ENCODE data around the gene LGALS9. TPM values are rescaled to one million over a fixed set of nuclear protein-coding genes. Genes with fewer than 3 reads are reported as not detected.

LGALS9 gene
- total RNA-seq (10 to 100 TPM in 5 of 7 donors, 1 to 10 TPM in 2; 9.0 to 38.3 (median 16.6) TPM), polyA plus RNA-seq (10 to 100 TPM; 23.3 to 62.8 TPM)
- long read RNA-seq, donor 1, transcript LGALS9-201 (10 exons, 3,018 nt): major isoform, 10 of 16 reads
- long read RNA-seq, donor 1, partial matches to known transcripts: 1 of 16 reads
- long read RNA-seq, donor 1, other reads (novel, unspliced or antisense): 3 of 16 reads
- long read RNA-seq, donor 2, partial matches to known transcripts: 0 of 2 reads
- long read RNA-seq, donor 2, other reads (novel, unspliced or antisense): 0 of 2 reads
- long read RNA-seq, donor 3, transcript LGALS9-201 (10 exons, 3,018 nt): major isoform, 12 of 18 reads
- long read RNA-seq, donor 3, partial matches to known transcripts: 0 of 18 reads
- long read RNA-seq, donor 3, other reads (novel, unspliced or antisense): 1 of 18 reads

GRCh38 chr17:27630607-27631410, at the start of gene LGALS9:
Gene LGALS9, plus strand, starts transcription at chr17:27631188. Its CDS starts 78 bp downstream, at chr17:27631266.
- peaks cover 18% of the 10 kb centered on the region for H3K4me1 ChIP-seq (ENCODE audit: insufficient read depth)
- no peak for TF ChIP-seq EP300 (IDR thresholded peaks at IDR 0.05)
- TF ChIP-seq POLR2A (IDR thresholded peaks at IDR 0.05): no peak
- no peak for TF ChIP-seq CTCF (IDR thresholded peaks at IDR 0.05)
- H3K27me3 ChIP-seq: no peaks in the 10 kb centered on the region
- DNase-seq: no peak
- intact Hi-C loops (cut with DNase I): no loop called here
- no peaks in the 10 kb centered on the region for H3K36me3 ChIP-seq
- 42 to 54% (median 44%) methylated on average over 10 of the region's 10 CpGs for WGBS, 3 donors
- H3K27ac ChIP-seq: no peak within 1 kb of the TSS
- H3K9me3 ChIP-seq: no peaks in the 10 kb centered on the region
- H3K4me3 ChIP-seq: no peak within 1 kb of the TSS

GRCh38 chr17:27582696-27583095, 48.3 kb upstream of the LGALS9 start:
- no peak for DNase-seq
- H3K9me3 ChIP-seq: no peaks in the 10 kb centered on the region
- H3K27me3 ChIP-seq: no peaks in the 10 kb centered on the region
- peaks cover 2% of the 10 kb centered on the region for H3K4me1 ChIP-seq (ENCODE audit: insufficient read depth)
- H3K4me3 ChIP-seq: no peak overlapping the region
- no peak overlapping the region for H3K27ac ChIP-seq
- intact Hi-C loops (cut with DNase I): no loop called here
- TF ChIP-seq POLR2A (IDR thresholded peaks at IDR 0.05) (no peak), CTCF (IDR thresholded peaks at IDR 0.05) (no peak)
- H3K36me3 ChIP-seq: no peaks in the 10 kb centered on the region
- 86 to 94% (median 87%) methylated on average over 14 to 18 of the region's 18 CpGs for WGBS, 3 donors

GRCh38 chr17:27585153-27585681, 45.8 kb upstream of the LGALS9 start:
- intact Hi-C loops (cut with DNase I): no loop called here
- Histone ChIP-seq H3K4me1 (ENCODE audit: insufficient read depth) (no peaks in the 10 kb centered on the region), H3K4me3 (no peak overlapping the region), H3K9me3 (no peaks in the 10 kb centered on the region), H3K27me3 (no peaks in the 10 kb centered on the region), H3K27ac (no peak overlapping the region), H3K36me3 (no peaks in the 10 kb centered on the region)
- WGBS, 3 donors: 87 to 93% (median 87%) methylated on average over 9 of the region's 9 CpGs
- no peak for DNase-seq
- TF ChIP-seq POLR2A (IDR thresholded peaks at IDR 0.05) (no peak), EP300 (IDR thresholded peaks at IDR 0.05) (no peak), CTCF (IDR thresholded peaks at IDR 0.05) (no peak)

- Histone ChIP-seq H3K4me1 (ENCODE audit: insufficient read depth) (no peaks in the 10 kb centered on the region), H3K4me3 (no peak overlapping the region), H3K27ac (no peak overlapping the region), H3K27me3 (no peaks in the 10 kb centered on the region), H3K36me3 (no peaks in the 10 kb centered on the region), H3K9me3 (no peaks in the 10 kb centered on the region)
- intact Hi-C loops (cut with DNase I): no loop called here
- TF ChIP-seq POLR2A (IDR thresholded peaks at IDR 0.05) (no peak), EP300 (IDR thresholded peaks at IDR 0.05) (no peak), CTCF (IDR thresholded peaks at IDR 0.05) (no peak)
- WGBS, 3 donors: 89 to 92% (median 89%) methylated on average over 5 of the region's 5 CpGs
- DNase-seq: no peak
These were observed 45.2 kb upstream of the LGALS9 start for GRCh38 chr17:27585792-27586191.
